ENCODE measurements around the gene EXOSC5.
A peak's percentile ranks its signal among the peaks of the same experiment; 100 is the strongest.
"Not testable (repeated sequence)": the region's sequence is repeated elsewhere in the genome, so short reads cannot be mapped to it uniquely, and the experiment has no call there.

Gene EXOSC5

GRCh38 chr19:41399091-41399490 is 1.9 kb upstream of the EXOSC5 start:
- peaks cover 2% of the 10 kb centered on the region; the same call in 1 of the 2 replicates for H3K4me1 ChIP-seq (ENCODE audit: insufficient read depth, low read length)

DNA sequence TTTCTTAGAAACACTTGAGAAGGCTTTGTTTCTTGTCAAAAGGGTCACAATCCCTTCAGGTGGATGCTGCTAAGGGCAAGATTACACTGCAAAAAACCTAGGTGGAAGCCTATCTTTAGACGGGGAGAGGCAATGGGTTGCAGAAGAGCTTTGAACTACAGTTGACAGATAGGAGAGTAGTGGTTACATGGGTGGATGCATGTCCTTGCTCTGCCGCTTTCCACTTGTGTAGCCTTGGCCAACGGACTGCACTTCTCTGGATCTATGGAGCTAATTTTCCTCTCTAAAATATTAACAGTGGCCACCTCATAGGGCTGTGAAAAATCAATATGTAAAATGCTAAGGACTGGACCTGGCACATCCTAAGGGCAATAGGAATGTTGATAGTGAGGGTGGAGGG is 1.4 kb upstream of the EXOSC5 start:
- Histone ChIP-seq H3K9me3 (ENCODE audit: insufficient read depth, low read depth, low read length) (no peaks in the 10 kb centered on the region), H3K9ac (ENCODE audit: low read depth, low read length) (peak overlapping the region; percentile 96; the same call in 1 of the 2 replicates), H3K36me3 (ENCODE audit: insufficient read depth, low read depth, low read length) (no peaks in the 10 kb centered on the region), H3K4me1 (ENCODE audit: insufficient read depth, low read length) (peaks cover 2% of the 10 kb centered on the region; the same call in 1 of the 2 replicates), H3K27me3 (ENCODE audit: insufficient read depth, low read length) (no peaks in the 10 kb centered on the region), H3K4me3 (ENCODE audit: low read length) (peak overlapping the region; percentile 94), H3K27ac (ENCODE audit: low read length) (no peak overlapping the region)

More at GRCh38 chr19:41399091-41399490, 1.9 kb upstream of the EXOSC5 start:
- Histone ChIP-seq H3K9ac (ENCODE audit: low read depth, low read length) (peak overlapping the region; percentile 96; the same call in 1 of the 2 replicates), H3K4me3 (ENCODE audit: low read length) (peak overlapping the region; percentile 94; the same call in 1 of the 2 replicates), H3K27me3 (ENCODE audit: insufficient read depth, low read length) (no peaks in the 10 kb centered on the region), H3K27ac (ENCODE audit: low read length) (no peak overlapping the region), H3K36me3 (ENCODE audit: insufficient read depth, low read depth, low read length) (no peaks in the 10 kb centered on the region), H3K9me3 (ENCODE audit: insufficient read depth, low read depth, low read length) (no peaks in the 10 kb centered on the region)

- Histone ChIP-seq H3K9ac (ENCODE audit: low read depth, low read length) (peak overlapping the region; percentile 96), H3K9me3 (ENCODE audit: insufficient read depth, low read depth, low read length) (no peaks in the 10 kb centered on the region), H3K27ac (ENCODE audit: low read length) (peak overlapping the region; percentile 98), H3K4me3 (ENCODE audit: low read length) (peak overlapping the region; percentile 94), H3K4me1 (ENCODE audit: insufficient read depth, low read length) (peaks cover 2% of the 10 kb centered on the region; the same call in 1 of the 2 replicates), H3K36me3 (ENCODE audit: insufficient read depth, low read depth, low read length) (no peaks in the 10 kb centered on the region), H3K27me3 (ENCODE audit: insufficient read depth, low read length) (no peaks in the 10 kb centered on the region)
Measured at GRCh38 chr19:41398050-41398418, 875 bp upstream of the EXOSC5 start.

GRCh38 chr19:41395355-41395754 is 1.8 kb downstream of the EXOSC5 start:
- Histone ChIP-seq H3K9me3 (ENCODE audit: insufficient read depth, low read depth, low read length) (no peaks in the 10 kb centered on the region), H3K4me3 (ENCODE audit: low read length) (no peak overlapping the region), H3K4me1 (ENCODE audit: insufficient read depth, low read length) (peaks cover 2% of the 10 kb centered on the region; the same call in 1 of the 2 replicates), H3K36me3 (ENCODE audit: insufficient read depth, low read depth, low read length) (peaks cover 18% of the 10 kb centered on the region), H3K9ac (ENCODE audit: low read depth, low read length) (no peak overlapping the region), H3K27ac (ENCODE audit: low read length) (no peak overlapping the region), H3K27me3 (ENCODE audit: insufficient read depth, low read length) (no peaks in the 10 kb centered on the region)

DNA sequence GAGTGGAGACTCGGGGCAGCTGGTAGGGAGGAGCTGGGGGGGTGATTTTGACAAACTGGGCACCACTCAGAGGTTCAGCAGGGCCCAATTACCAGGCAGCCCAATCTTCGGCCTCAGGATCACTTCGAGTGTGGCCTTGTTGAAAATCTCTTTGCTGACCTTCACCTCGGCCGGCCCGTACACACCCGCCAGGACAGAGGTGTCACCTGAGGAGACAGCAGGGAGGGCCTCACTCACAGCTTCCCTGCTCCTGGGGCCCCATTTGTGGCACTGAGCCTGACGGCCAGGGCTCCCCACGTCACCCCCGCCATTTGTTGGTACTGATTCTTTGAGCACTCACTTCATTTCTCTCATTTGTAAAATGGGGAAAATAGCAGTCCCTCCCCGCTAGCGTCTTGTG is 4.4 kb downstream of the EXOSC5 start:
- H3K9me3 ChIP-seq (ENCODE audit: insufficient read depth, low read depth, low read length), result no peaks in the 10 kb centered on the region
- H3K27me3 ChIP-seq (ENCODE audit: insufficient read depth, low read length), result no peaks in the 10 kb centered on the region
- H3K9ac ChIP-seq (ENCODE audit: low read depth, low read length), result no peak overlapping the region
- peaks cover 30% of the 10 kb centered on the region for H3K36me3 ChIP-seq (ENCODE audit: insufficient read depth, low read depth, low read length)
- H3K4me3 ChIP-seq (ENCODE audit: low read length), result no peak overlapping the region
- no peaks in the 10 kb centered on the region for H3K4me1 ChIP-seq (ENCODE audit: insufficient read depth, low read length)
- H3K27ac ChIP-seq (ENCODE audit: low read length), result no peak overlapping the region

DNA sequence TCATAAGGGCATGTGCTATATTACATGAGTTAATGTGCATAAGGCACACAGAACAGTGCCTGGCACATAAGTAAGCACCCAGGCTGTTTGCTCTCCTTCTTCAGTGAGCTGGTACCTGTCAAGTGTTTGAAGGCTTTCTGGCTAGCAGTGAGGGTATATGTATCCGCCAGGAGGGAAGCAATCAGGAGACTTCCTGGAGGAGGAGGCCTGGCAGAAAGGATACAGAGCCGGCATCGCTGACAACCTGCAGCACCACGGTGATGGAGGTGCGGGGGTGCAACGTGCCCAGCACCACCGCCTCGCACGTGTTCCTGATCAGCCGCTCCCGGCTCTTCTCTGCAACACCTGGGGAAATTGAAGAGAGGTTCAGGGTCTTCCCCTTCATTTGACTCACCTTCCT is 5.5 kb downstream of the EXOSC5 start:
- Histone ChIP-seq H3K9me3 (ENCODE audit: insufficient read depth, low read depth, low read length) (no peaks in the 10 kb centered on the region), H3K36me3 (ENCODE audit: insufficient read depth, low read depth, low read length) (peaks cover 40% of the 10 kb centered on the region), H3K27ac (ENCODE audit: low read length) (no peak overlapping the region), H3K4me1 (ENCODE audit: insufficient read depth, low read length) (no peaks in the 10 kb centered on the region), H3K4me3 (ENCODE audit: low read length) (no peak overlapping the region), H3K27me3 (ENCODE audit: insufficient read depth, low read length) (no peaks in the 10 kb centered on the region), H3K9ac (ENCODE audit: low read depth, low read length) (no peak overlapping the region)

GRCh38 chr19:41386442-41386841 is 10.7 kb downstream of the EXOSC5 start:
- H3K4me1 ChIP-seq (ENCODE audit: insufficient read depth, low read length), result no peaks in the 10 kb centered on the region
- no peak overlapping the region for H3K9ac ChIP-seq (ENCODE audit: low read depth, low read length)
- peaks cover 33% of the 10 kb centered on the region for H3K36me3 ChIP-seq (ENCODE audit: insufficient read depth, low read depth, low read length)
- H3K9me3 ChIP-seq (ENCODE audit: insufficient read depth, low read depth, low read length), result no peaks in the 10 kb centered on the region
- no peak overlapping the region for H3K27ac ChIP-seq (ENCODE audit: low read length)
- H3K27me3 ChIP-seq (ENCODE audit: insufficient read depth, low read length), result no peaks in the 10 kb centered on the region
- no peak overlapping the region for H3K4me3 ChIP-seq (ENCODE audit: low read length)

DNA sequence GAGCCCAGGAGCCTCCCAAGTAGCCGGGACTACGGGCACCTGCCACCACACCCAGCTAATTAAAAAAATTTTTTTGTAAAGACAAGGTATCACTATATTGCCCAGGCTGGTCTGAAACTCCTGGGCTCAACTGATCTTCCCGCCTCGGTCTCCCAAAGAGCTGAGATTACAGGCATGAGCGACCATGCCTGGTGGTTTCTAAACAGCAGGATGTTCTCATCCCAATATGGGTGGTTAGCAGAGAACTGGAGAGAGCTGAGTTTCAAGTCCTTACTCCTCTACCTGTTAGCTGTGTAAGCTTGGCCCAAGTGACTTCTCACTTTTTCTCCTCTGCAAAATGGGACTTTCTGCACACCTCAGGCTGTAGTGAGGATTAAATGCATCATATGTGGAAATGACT is 12.8 kb downstream of the EXOSC5 start:
- H3K36me3 ChIP-seq (ENCODE audit: insufficient read depth, low read depth, low read length), result peaks cover 19% of the 10 kb centered on the region
- no peaks in the 10 kb centered on the region for H3K9me3 ChIP-seq (ENCODE audit: insufficient read depth, low read depth, low read length)
- no peak overlapping the region for H3K9ac ChIP-seq (ENCODE audit: low read depth, low read length)
- no peaks in the 10 kb centered on the region for H3K4me1 ChIP-seq (ENCODE audit: insufficient read depth, low read length)
- H3K4me3 ChIP-seq (ENCODE audit: low read length), result no peak overlapping the region
- H3K27me3 ChIP-seq (ENCODE audit: insufficient read depth, low read length), result no peaks in the 10 kb centered on the region
- H3K27ac ChIP-seq (ENCODE audit: low read length), result no peak overlapping the region

DNA sequence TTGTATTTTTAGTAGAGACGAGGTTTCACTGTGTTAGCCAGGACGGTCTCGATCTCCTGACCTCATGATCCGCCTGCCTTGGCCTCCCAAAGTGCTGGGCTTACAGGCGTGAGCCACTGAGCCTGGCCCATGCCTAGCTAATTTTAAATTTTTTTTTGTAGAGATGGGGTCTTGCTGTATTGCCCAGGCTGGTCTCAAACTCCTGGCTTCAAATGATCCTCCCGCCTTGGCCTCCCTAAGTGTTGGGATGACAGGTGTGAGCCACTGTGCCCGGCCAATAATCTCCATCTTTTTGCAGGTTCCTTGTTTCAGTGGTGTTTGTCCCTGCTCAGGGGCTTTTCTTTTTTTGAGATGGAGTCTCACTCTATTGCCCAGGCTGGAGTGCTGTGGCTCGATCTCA is 15.6 kb downstream of the EXOSC5 start:
- not testable (repeated sequence) for H3K27ac ChIP-seq (ENCODE audit: low read length); H3K4me1 ChIP-seq (ENCODE audit: insufficient read depth, low read length); H3K36me3 ChIP-seq (ENCODE audit: insufficient read depth, low read depth, low read length); H3K27me3 ChIP-seq (ENCODE audit: insufficient read depth, low read length); H3K9ac ChIP-seq (ENCODE audit: low read depth, low read length); H3K4me3 ChIP-seq (ENCODE audit: low read length); H3K9me3 ChIP-seq (ENCODE audit: insufficient read depth, low read depth, low read length)

GRCh38 chr19:41377977-41378709 is 19.0 kb downstream of the EXOSC5 start:
- Histone ChIP-seq H3K4me1 (ENCODE audit: insufficient read depth, low read length) (peaks cover 5% of the 10 kb centered on the region), H3K27ac (ENCODE audit: low read length) (no peak overlapping the region), H3K27me3 (ENCODE audit: insufficient read depth, low read length) (peaks cover 10% of the 10 kb centered on the region; the same call in 1 of the 2 replicates), H3K36me3 (ENCODE audit: insufficient read depth, low read depth, low read length) (no peaks in the 10 kb centered on the region; the same call in 1 of the 2 replicates), H3K9me3 (ENCODE audit: insufficient read depth, low read depth, low read length) (no peaks in the 10 kb centered on the region), H3K4me3 (ENCODE audit: low read length) (no peak overlapping the region), H3K9ac (ENCODE audit: low read depth, low read length) (no peak overlapping the region)

GRCh38 chr19:41376998-41377365 is 20.2 kb downstream of the EXOSC5 start:
- Histone ChIP-seq H3K9me3 (ENCODE audit: insufficient read depth, low read depth, low read length) (no peaks in the 10 kb centered on the region), H3K36me3 (ENCODE audit: insufficient read depth, low read depth, low read length) (no peaks in the 10 kb centered on the region), H3K27ac (ENCODE audit: low read length) (no peak overlapping the region), H3K4me3 (ENCODE audit: low read length) (peak overlapping the region; percentile 66), H3K9ac (ENCODE audit: low read depth, low read length) (peak overlapping the region; percentile 63; the same call in 1 of the 2 replicates), H3K27me3 (ENCODE audit: insufficient read depth, low read length) (peaks cover 10% of the 10 kb centered on the region; the same call in 1 of the 2 replicates), H3K4me1 (ENCODE audit: insufficient read depth, low read length) (peaks cover 5% of the 10 kb centered on the region)

GRCh38 chr19:41376241-41376997 is 20.7 kb downstream of the EXOSC5 start, which contains the start of gene TMEM91:
Gene TMEM91, plus strand, starts transcription at chr19:41376533. Its CDS starts 1,777 bp downstream, at chr19:41378310.
- peaks cover 5% of the 10 kb centered on the region for H3K4me1 ChIP-seq (ENCODE audit: insufficient read depth, low read length)
- no peaks in the 10 kb centered on the region for H3K9me3 ChIP-seq (ENCODE audit: insufficient read depth, low read depth, low read length)
- H3K36me3 ChIP-seq (ENCODE audit: insufficient read depth, low read depth, low read length), result no peaks in the 10 kb centered on the region
- H3K9ac ChIP-seq (ENCODE audit: low read depth, low read length), result peak within 1 kb of the TSS; percentile 63; the same call in 1 of the 2 replicates
- peaks cover 10% of the 10 kb centered on the region; the same call in 1 of the 2 replicates for H3K27me3 ChIP-seq (ENCODE audit: insufficient read depth, low read length)
- peak within 1 kb of the TSS; percentile 66 for H3K4me3 ChIP-seq (ENCODE audit: low read length)
- H3K27ac ChIP-seq (ENCODE audit: low read length), result no peak within 1 kb of the TSS

Measured in iPS-20b (cell line).